Retinal pigment epithelial cell (primary cell): ENCODE measurements around the gene HYAL4.
A peak's percentile ranks its signal among the peaks of the same experiment; 100 is the strongest.

Experiments
- DNase-seq: peaks from one replicate; pipeline ENCODE4 v3.0.0-alpha.2; 2010; ENCODE audit warnings: low read depth
- H3K4me3 ChIP-seq: 2 replicates; pipeline ENCODE4 v1.5.1; 2011; ENCODE audit warnings: mild to moderate bottlenecking, low read length, control low read depth, moderate library complexity
- CTCF ChIP-seq: conservative IDR thresholded peaks from 2 replicates; pipeline ENCODE4 v1.5.1; 2011; ENCODE audit warnings: low read depth, low read length, control low read depth, inconsistent platforms

Gene HYAL4

GRCh38 chr7:123905714-123906113 is 60.7 kb downstream of the HYAL4 start:
- H3K4me3 ChIP-seq: no peak overlapping the region
- TF ChIP-seq CTCF: no peak
- no peak for DNase-seq

- H3K4me3 ChIP-seq: no peak overlapping the region
- DNase-seq: no peak
- peak; percentile 54 for TF ChIP-seq CTCF
Measured at GRCh38 chr7:123916240-123916724, 71.3 kb downstream of the HYAL4 start.

- TF ChIP-seq CTCF: no peak
- DNase-seq: no peak
- no peak overlapping the region for H3K4me3 ChIP-seq
Measured at GRCh38 chr7:123917878-123918277, 72.9 kb downstream of the HYAL4 start.

GRCh38 chr7:123918309-123918708 is 73.3 kb downstream of the HYAL4 start:
- no peak for TF ChIP-seq CTCF
- no peak for DNase-seq
- no peak overlapping the region for H3K4me3 ChIP-seq

- TF ChIP-seq CTCF: no peak
- no peak overlapping the region for H3K4me3 ChIP-seq
- DNase-seq: no peak
Measured at GRCh38 chr7:123923599-123923998, 78.6 kb downstream of the HYAL4 start.

- H3K4me3 ChIP-seq: no peak within 1 kb of the TSS
- DNase-seq: no peak
- no peak for TF ChIP-seq CTCF
Measured at GRCh38 chr7:123924941-123925340, 80.0 kb downstream of the HYAL4 start, which contains the start of gene SPAM1. TSS of gene SPAM1 (plus strand) at chr7:123925241. CDS start at chr7:123953571, 28,330 bp downstream.
